ENCODE measurements around the gene THBS2.

THBS2 gene

GRCh38 chr6:169240591-169241390 lies 12.9 kb downstream of the THBS2 start:
- no peak overlapping the region for H3K4me3 ChIP-seq (ENCODE audit: low read length)
- no peaks in the 10 kb centered on the region for H3K79me2 ChIP-seq (ENCODE audit: low read length)
- H3K36me3 ChIP-seq (replicated peaks; ENCODE audit: insufficient read depth, low read length): no peaks in the 10 kb centered on the region
- no peaks in the 10 kb centered on the region for H4K20me1 ChIP-seq (ENCODE audit: insufficient read depth, low read length)
- H3K27ac ChIP-seq (ENCODE audit: low read length): no peak overlapping the region
- H3K4me2 ChIP-seq (ENCODE audit: low read depth, low read length): no peak overlapping the region
- TF ChIP-seq EZH2phosphoT487 (IDR thresholded peaks at IDR 0.05; ENCODE audit: low read length): no peak
- TF ChIP-seq CTCF (IDR thresholded peaks at IDR 0.05; ENCODE audit: low read length): no peak
- TF ChIP-seq EZH2 (optimal IDR thresholded peaks at IDR 0.05; ENCODE audit: low read depth, low read length): no peak
- no peak overlapping the region for H3K9ac ChIP-seq (ENCODE audit: low read length)
- H3K9me3 ChIP-seq (replicated peaks; ENCODE audit: insufficient read depth, low read length): no peaks in the 10 kb centered on the region
- H3K27me3 ChIP-seq (replicated peaks; ENCODE audit: insufficient read depth, low read length): no peaks in the 10 kb centered on the region
- no peaks in the 10 kb centered on the region for H3F3A ChIP-seq (ENCODE audit: insufficient read depth, low read length)
- no peaks in the 10 kb centered on the region for H3K4me1 ChIP-seq (ENCODE audit: low read length)
- no peak for DNase-seq
- no peaks in the 10 kb centered on the region for H3K9me2 ChIP-seq (replicated peaks; ENCODE audit: insufficient read depth, low read length)
- H2AFZ ChIP-seq (ENCODE audit: low read length): no peak overlapping the region

- no peak overlapping the region for H3K4me3 ChIP-seq (ENCODE audit: low read length)
- no peaks in the 10 kb centered on the region for H3K79me2 ChIP-seq (ENCODE audit: low read length)
- no peaks in the 10 kb centered on the region for H3K36me3 ChIP-seq (replicated peaks; ENCODE audit: insufficient read depth, low read length)
- no peaks in the 10 kb centered on the region for H4K20me1 ChIP-seq (ENCODE audit: insufficient read depth, low read length)
- H3K9me2 ChIP-seq (replicated peaks; ENCODE audit: insufficient read depth, low read length): no peaks in the 10 kb centered on the region
- no peaks in the 10 kb centered on the region for H3K4me1 ChIP-seq (ENCODE audit: low read length)
- H2AFZ ChIP-seq (ENCODE audit: low read length): no peak overlapping the region
- H3K27ac ChIP-seq (ENCODE audit: low read length): no peak overlapping the region
- no peak for DNase-seq
- H3K9me3 ChIP-seq (replicated peaks; ENCODE audit: insufficient read depth, low read length): no peaks in the 10 kb centered on the region
- no peaks in the 10 kb centered on the region for H3F3A ChIP-seq (ENCODE audit: insufficient read depth, low read length)
- no peak overlapping the region for H3K9ac ChIP-seq (ENCODE audit: low read length)
- H3K4me2 ChIP-seq (ENCODE audit: low read depth, low read length): no peak overlapping the region
- TF ChIP-seq CTCF (IDR thresholded peaks at IDR 0.05; ENCODE audit: low read length) (no peak), EZH2 (optimal IDR thresholded peaks at IDR 0.05; ENCODE audit: low read depth, low read length) (no peak), EZH2phosphoT487 (IDR thresholded peaks at IDR 0.05; ENCODE audit: low read length) (no peak)
- H3K27me3 ChIP-seq (replicated peaks; ENCODE audit: insufficient read depth, low read length): no peaks in the 10 kb centered on the region
These were observed 13.5 kb downstream of the THBS2 start for GRCh38 chr6:169240125-169240524.

- Histone ChIP-seq H3K4me2 (ENCODE audit: low read depth, low read length) (no peak overlapping the region), H3F3A (ENCODE audit: insufficient read depth, low read length) (no peaks in the 10 kb centered on the region), H3K27ac (ENCODE audit: low read length) (no peak overlapping the region), H3K9me3 (replicated peaks; ENCODE audit: insufficient read depth, low read length) (no peaks in the 10 kb centered on the region), H3K36me3 (replicated peaks; ENCODE audit: insufficient read depth, low read length) (no peaks in the 10 kb centered on the region), H3K9ac (ENCODE audit: low read length) (no peak overlapping the region), H3K4me1 (ENCODE audit: low read length) (no peaks in the 10 kb centered on the region), H4K20me1 (ENCODE audit: insufficient read depth, low read length) (no peaks in the 10 kb centered on the region), H3K27me3 (replicated peaks; ENCODE audit: insufficient read depth, low read length) (no peaks in the 10 kb centered on the region), H3K79me2 (ENCODE audit: low read length) (no peaks in the 10 kb centered on the region), H3K9me2 (replicated peaks; ENCODE audit: insufficient read depth, low read length) (no peaks in the 10 kb centered on the region), H3K4me3 (ENCODE audit: low read length) (no peak overlapping the region), H2AFZ (ENCODE audit: low read length) (no peak overlapping the region)
- no peak for DNase-seq
- TF ChIP-seq CTCF (IDR thresholded peaks at IDR 0.05; ENCODE audit: low read length) (no peak), EZH2phosphoT487 (IDR thresholded peaks at IDR 0.05; ENCODE audit: low read length) (no peak), EZH2 (optimal IDR thresholded peaks at IDR 0.05; ENCODE audit: low read depth, low read length) (no peak)
These were observed 14.5 kb downstream of the THBS2 start for GRCh38 chr6:169239181-169239580.
